GM06990 (cell line): ENCODE measurements around the gene KCNAB3.

ENCODE experiments used
- DNase-seq: peaks from one replicate; pipeline ENCODE4 v3.0.0-alpha.2; 2011; ENCODE audit not compliant: insufficient read length; ENCODE audit errors: extremely low read depth
- H3K27me3 ChIP-seq: replicated peaks from 2 replicates; pipeline ENCODE4 v1.6.0; 2011; ENCODE audit warnings: low read length; ENCODE audit not compliant: control insufficient read depth, insufficient read depth
- H3K36me3 ChIP-seq: 2 replicates; pipeline ENCODE4 v1.5.1; 2011; ENCODE audit warnings: low read length; ENCODE audit not compliant: control insufficient read depth, insufficient read depth
- H3K4me3 ChIP-seq: replicated peaks from 2 replicates; pipeline ENCODE4 v1.5.1; 2011; ENCODE audit warnings: low read depth, mild to moderate bottlenecking, control low read depth, low read length
- TF ChIP-seq, protein P1 (sequence below): IDR thresholded peaks from 2 replicates; pipeline ENCODE4 v1.5.1; 2011; ENCODE audit warnings: low read length, control low read depth, mild to moderate bottlenecking, inconsistent platforms; ENCODE audit not compliant: insufficient read depth, poor library complexity, severe bottlenecking

The KCNAB3 gene

DNA sequence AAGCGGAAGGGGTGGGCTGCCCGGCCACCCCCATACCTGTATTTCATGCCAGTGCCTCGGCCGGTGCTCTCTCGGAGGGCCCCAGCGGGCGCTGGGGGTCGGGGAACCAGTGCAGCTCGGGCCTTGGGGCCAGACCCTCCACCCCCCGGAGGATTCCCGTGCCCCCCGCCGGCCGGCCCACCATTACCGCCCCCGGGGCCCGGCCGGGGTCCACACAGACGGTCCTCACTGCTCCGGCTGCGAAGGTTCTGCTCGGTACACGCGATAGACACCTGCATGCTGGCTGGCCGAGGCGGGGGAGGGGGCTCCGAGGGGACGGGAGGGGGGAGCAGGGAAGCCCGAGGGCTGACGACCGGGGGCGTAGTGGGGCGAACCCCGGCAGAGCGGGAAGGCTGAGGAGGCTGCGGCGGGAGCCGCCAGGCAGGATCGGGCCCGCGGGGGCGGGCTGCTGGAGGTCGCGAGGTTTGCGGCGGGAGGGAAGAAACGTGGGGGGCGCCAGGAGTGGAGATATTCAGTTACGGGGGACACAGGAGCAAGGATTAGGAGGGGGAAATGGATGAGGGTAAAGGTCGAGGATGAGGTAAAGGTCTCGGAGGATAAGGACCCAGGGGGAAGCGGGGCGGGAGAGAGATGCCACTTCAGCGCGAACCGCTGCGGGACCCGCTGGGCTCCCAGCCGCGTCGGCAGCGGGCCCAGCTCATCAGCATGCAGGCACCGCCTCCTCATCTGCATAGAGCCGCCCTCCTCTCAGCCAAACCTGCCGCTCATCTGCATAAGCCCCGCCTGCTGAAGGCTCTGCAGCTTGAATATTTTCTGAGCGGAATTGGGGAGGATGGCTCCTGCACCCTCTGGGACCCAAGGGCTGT, at the start of gene KCNAB3:
TSS of gene KCNAB3 (minus strand) at position 699 of the 866 bp plus-strand sequence. CDS start at position 278, 421 bp downstream.
- DNase-seq = no peak
- Histone ChIP-seq H3K36me3 (peaks cover 1% of the 10 kb centered on the region), H3K4me3 (no peak within 1 kb of the TSS), H3K27me3 (no peaks in the 10 kb centered on the region)
- TF ChIP-seq, protein P1, sequence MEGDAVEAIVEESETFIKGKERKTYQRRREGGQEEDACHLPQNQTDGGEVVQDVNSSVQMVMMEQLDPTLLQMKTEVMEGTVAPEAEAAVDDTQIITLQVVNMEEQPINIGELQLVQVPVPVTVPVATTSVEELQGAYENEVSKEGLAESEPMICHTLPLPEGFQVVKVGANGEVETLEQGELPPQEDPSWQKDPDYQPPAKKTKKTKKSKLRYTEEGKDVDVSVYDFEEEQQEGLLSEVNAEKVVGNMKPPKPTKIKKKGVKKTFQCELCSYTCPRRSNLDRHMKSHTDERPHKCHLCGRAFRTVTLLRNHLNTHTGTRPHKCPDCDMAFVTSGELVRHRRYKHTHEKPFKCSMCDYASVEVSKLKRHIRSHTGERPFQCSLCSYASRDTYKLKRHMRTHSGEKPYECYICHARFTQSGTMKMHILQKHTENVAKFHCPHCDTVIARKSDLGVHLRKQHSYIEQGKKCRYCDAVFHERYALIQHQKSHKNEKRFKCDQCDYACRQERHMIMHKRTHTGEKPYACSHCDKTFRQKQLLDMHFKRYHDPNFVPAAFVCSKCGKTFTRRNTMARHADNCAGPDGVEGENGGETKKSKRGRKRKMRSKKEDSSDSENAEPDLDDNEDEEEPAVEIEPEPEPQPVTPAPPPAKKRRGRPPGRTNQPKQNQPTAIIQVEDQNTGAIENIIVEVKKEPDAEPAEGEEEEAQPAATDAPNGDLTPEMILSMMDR = no peak

GRCh38 chr17:7977805-7978204, 48.1 kb upstream of the KCNAB3 start:
- TF ChIP-seq, protein P1 = no peak
- no peak for DNase-seq
- no peak overlapping the region for H3K4me3 ChIP-seq
- no peaks in the 10 kb centered on the region for H3K27me3 ChIP-seq
- no peaks in the 10 kb centered on the region for H3K36me3 ChIP-seq

- TF ChIP-seq, protein P1 = no peak
- Histone ChIP-seq H3K4me3 (no peak overlapping the region), H3K27me3 (no peaks in the 10 kb centered on the region), H3K36me3 (no peaks in the 10 kb centered on the region)
- no peak for DNase-seq
Measured at GRCh38 chr17:7977039-7977438, 47.4 kb upstream of the KCNAB3 start.

DNA sequence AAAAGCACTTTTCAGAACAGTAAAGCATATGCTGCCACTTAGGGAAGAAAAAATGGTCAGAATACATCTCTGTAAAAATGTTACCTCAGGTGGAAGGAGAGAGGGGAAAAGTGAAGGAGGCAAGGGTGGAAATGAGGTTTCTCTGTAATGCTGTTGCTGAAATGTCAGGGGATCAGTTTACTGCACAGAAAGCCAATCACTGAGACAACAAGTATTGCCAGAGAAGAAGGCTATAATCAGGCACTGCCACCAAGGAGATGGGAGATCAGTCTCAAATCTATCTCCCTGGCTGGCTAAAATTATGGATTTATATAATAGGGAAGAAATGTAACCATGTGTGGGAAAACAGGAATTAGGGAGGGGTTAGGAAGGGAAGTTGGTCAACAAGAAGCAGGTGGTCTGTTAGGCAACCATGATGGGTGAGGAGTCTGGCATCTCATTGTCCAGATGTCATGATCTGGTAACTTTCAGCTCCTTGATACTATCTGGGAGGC, 45.0 kb upstream of the KCNAB3 start:
- no peak for DNase-seq
- no peaks in the 10 kb centered on the region for H3K27me3 ChIP-seq
- TF ChIP-seq, protein P1 = no peak
- no peaks in the 10 kb centered on the region for H3K36me3 ChIP-seq
- no peak overlapping the region for H3K4me3 ChIP-seq

DNA sequence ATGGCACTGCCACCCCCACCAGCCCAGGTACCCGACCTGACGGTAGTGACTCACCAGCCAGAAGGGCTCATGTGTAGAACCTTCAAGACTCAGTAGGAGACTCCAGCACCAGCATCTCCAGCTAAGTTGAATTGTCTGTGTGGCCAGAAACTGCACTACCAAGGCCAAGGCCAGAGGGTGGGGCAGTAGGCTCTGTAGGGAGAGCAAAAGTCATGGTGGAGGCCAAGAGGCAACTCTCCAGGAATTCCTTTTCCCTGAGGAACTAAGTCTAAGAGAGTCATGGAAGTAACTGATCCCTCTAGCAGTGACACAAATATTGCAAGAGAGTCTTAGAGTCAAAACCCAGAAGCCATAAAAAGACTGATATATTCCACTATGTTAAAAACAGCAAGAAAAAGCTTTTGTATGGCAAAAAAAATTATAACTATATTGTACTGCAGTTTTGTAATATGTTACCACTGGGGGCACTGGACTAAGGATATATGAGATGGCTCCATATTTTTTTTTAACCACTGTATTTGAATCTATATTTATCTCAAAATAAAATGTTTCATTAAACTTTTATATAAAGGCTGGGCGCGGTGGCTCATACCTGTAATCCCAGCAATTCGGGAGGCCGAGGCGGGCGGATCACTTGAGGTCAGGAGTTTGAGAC, 42.6 kb upstream of the KCNAB3 start:
- Histone ChIP-seq H3K27me3 (no peaks in the 10 kb centered on the region), H3K4me3 (no peak overlapping the region), H3K36me3 (no peaks in the 10 kb centered on the region)
- no peak for DNase-seq
- TF ChIP-seq, protein P1 = peak; percentile 0
